Right ventricle myocardium inferior (tissue), 1 donor: ENCODE results near the gene RNF213. TPM values are rescaled to one million over a fixed set of nuclear protein-coding genes. Genes with fewer than 3 reads are reported as not detected.

Experiments
- ATAC-seq: fragments of 200-7000 bp; cut with Tn5 transposase; one replicate; pipeline ENCODE4 v1.9.1; 2020; ENCODE audit warnings: mild to moderate bottlenecking, moderate library complexity
- DNase-seq: peaks from one replicate; pipeline ENCODE4 v3.0.0; 2021; ENCODE audit errors: missing footprints
- intact Hi-C: fragments of 100-400 bp; cut with DNase I; formaldehyde crosslinking; loops from one replicate; pipeline ENCODE4 v1.11.0; 2022
- long read RNA-seq: library from polyadenylated mRNA; unstranded; transcript quantifications from one replicate; pipeline ENCODE4 v2.0.0, GENCODE V29; 2021
- total RNA-seq: library from RNA; stranded (reverse); fragmentation: NEBNext Ultra II Directional; extraction: Animal tissue kit (Norgen Biotek cat#: 25700); gene quantifications from one replicate; pipeline ENCODE4 v1.2.1, GENCODE V29; 2021
- donor health status: DM: no; HTN: yes; CAD: no; lungs with severe emphysema.

RNF213 gene
- total RNA-seq = 28.6 TPM
- long read RNA-seq, partial matches to known transcripts = 1 of 1 reads
- long read RNA-seq, other reads (novel, unspliced or antisense) = 0 of 1 reads

DNA sequence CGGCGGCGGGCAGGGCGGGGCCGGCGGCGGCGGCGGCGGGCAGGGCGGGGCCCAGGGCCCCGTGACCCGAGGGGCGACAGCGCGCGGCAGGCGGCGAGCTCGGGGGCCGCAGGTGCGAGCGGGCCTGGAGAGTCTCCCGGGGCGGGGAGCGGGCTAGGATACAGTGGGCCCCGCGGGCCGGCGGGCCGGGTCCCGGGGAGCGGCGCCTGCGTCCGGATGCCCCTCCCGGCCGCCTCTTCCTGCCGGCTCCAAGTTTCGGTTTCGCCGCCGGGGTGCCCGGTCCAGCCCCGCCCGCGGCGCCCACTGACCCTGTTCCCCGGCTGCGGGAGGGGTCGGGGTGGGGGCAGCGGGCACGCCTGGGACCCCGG lies at the start of gene RNF213:
TSS of gene RNF213 (plus strand) at position 62 of the 368 bp plus-strand sequence. CDS start 2,830 bp downstream, outside the sequence.
- intact Hi-C loops = loop anchor here (5.0 kb wide), 1 partner anchor 158 kb away; the partner anchor contains the start of gene GAA
- DNase-seq (peak; percentile 88), ATAC-seq (peak; percentile 48)

GRCh38 chr17:80212109-80212508 lies 48.5 kb upstream of the RNF213 start:
- intact Hi-C loops = no loop called here
- DNase-seq = peak; percentile 43
- no peak for ATAC-seq

DNA sequence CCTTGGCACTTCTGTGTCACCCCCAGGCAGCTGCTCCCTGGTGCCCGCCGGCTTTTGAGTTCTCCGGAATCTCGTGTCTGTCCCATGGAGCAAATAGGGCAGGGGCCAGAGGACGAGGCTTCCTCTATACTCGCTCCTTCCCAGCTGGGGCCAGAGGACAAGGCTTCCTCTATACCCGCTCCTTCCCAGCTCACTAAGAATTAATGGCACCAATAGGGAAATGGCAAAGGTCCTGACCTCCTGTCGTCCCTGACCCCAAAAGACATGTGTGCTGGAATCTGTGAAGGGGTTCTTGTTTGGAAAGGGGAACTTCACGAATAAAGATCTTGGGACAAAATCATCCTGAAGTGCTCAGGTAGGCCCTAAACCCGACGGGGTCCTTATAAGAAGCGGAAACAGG lies 48.1 kb upstream of the RNF213 start:
- DNase-seq (no peak), ATAC-seq (no peak)
- intact Hi-C loops = no loop called here

DNA sequence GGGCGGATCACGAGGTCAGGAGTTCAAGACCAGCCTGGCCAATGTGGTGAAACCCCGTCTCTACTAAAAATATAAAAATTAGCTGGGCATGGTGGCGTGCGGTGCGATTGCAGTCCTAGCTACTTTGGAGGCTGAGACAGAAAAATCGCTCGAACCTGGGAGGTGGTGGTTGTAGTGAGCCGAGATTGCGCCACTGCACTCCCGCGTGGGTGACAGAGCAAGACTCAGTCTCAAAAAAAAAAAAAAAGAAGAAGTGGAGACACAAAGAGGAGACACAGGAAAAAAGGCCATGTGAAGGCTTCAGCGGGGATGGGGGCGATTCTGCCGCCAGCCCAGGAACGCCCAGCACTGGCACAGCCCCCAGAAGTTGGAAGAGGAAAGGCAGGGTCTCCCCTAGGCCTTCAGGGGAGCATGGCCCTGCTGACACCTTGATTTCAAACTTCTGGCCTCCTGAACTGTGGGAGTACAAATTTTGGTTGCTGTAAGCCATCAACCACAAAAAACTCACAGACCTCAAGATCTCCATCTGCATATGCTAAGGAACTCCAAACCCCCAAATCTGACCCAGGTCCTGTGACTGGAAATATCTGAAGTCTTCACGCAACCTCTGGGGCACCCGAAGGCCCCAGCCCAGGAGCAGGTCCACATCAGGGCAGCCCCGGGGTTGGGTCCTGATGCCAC lies 47.5 kb upstream of the RNF213 start:
- intact Hi-C loops = no loop called here
- DNase-seq = peak; percentile 81
- ATAC-seq = no peak

DNA sequence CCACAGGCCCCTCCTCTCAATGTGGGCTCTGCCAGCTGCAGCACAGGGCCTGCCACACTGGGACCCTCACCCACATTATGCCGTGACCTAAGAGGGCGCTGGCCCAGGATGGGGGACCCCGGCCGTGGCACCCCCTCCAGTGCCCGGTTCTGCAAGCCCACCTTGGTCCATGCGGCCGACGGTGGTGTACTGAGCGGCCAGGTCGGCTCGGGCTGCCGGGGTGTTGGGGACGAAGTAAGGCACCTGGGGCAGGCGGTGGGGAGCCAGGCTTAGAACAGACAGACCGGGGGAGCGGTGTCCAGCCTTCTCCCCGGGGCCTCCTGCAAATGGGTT lies 47.0 kb upstream of the RNF213 start:
- intact Hi-C loops = no loop called here
- peak; percentile 57 for DNase-seq
- ATAC-seq = no peak

DNA sequence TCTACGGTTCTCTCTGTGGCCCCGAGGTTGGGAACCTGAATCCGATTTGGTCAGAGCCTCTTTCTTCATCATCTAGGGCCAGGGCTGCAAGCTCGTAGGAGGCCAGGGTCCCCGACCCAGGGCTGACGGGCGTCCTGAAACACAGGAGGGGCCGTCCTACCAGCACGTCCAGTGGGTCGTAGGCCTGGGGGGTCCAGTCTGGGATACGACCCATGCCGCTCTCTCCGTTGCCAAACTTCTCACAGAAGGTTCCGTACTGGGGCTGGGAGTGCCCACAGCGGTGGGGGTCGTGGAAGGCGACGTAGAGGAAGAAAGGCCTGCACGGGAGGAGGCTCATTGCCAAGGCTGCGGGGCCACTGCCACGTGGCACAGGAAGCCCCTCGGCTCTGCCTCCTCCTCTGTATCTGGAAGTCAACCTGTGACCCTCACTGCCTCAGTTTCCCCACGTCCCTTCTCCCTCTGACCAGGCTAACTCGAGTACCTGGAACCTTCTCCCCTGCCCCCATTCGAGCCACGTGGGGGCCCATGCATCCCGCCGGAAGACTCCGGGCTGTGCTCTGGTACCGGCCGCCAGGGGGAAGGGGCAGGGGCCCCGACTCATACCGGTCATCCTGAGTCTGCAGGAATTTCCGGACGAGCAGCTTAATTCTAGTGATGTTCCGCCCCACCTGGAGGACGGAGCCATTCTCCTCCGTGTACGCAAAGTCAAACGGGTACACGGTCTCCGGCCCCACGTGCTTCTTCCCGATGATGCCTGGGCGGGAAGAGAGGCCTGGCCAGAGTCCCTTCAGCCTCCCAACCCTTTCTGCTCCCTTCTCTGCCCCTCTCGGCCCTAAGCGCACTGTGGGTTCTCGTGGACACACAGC lies 46.4 kb upstream of the RNF213 start:
- peak; percentile 64 for DNase-seq
- ATAC-seq = no peak
- intact Hi-C loops = no loop called here

DNA sequence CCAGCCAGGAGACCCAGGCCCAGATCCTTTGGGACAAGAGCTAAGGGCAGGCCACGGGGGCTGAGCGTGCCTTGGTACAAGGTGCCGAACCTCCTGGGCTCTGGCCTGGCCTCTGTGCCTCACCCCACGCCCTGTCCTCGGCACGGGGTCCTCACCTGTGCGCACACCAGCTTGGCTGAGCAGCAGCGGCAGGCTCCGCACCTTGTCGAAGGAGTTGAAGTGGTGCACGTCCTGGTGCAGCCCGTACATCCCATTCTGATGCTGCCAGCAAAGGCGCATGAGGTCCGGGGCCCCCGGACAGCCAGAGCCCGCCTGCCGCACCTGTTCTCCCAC lies 45.8 kb upstream of the RNF213 start:
- intact Hi-C loops = no loop called here
- ATAC-seq = no peak

GRCh38 chr17:80216473-80217456 lies 43.9 kb upstream of the RNF213 start:
- peak; percentile 61 for DNase-seq
- no peak for ATAC-seq
- intact Hi-C loops = no loop called here

More for the DNA sequence above, 45.8 kb upstream of the RNF213 start:
- peak; percentile 64 for DNase-seq

GRCh38 chr17:80217703-80218362 lies 42.8 kb upstream of the RNF213 start:
- no peak for ATAC-seq
- peak; percentile 55 for DNase-seq
- intact Hi-C loops = no loop called here

DNA sequence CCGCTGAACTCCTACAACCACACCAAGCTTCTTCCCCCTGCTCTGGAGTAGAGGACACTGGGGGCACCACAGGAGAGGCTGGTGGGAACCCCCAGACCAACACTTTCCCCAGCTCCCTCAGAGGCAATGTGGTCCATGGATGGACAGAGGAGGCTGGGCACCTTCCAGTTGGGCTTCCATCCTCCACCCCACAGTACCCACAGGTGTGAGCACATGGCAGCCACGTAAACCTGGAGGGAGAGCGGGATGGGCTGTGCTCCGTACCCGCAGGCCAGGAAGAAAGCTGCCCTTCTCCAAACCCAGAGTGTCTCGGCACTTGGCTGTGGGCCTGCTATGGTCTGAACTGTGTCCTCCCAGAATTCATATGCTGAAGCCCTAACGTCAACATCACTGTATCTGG lies 42.3 kb upstream of the RNF213 start:
- DNase-seq (peak; percentile 11), ATAC-seq (no peak)
- intact Hi-C loops = no loop called here

DNA sequence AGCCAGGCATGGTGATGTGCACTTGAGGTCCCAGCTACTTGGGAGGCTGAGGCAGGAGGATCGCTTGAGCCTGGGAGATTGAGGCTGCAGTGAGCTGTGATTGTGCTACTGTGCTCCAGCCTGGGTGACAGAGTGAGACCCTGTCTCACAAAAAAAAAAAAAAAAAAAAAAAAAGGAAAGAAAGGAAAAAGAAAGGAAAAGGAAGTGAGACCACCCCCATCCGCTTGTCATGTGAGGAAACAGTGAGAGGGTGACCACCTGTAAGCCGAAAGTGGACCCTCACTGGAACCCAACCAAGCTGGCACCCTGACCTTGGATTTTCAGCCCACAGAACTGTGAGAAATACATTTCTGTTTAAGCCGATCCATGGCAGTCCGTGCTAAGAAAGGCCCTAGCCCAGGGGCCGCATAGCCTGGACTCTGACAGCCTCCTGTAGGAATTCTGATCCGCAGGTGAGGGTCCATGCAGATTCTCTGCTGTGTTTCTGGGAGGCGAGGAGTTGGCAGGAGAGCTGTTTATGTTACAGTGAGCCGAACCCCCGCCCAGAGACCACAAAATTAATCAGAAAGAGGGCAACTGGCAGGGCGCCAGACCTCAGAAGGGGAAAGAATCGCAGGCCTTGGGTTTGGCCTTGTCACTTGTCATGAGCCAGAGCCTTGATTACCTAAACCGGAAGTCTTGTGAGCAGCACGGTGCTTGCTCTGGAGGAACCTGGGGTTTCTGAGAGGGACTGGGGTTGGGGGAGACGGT lies 41.5 kb upstream of the RNF213 start:
- DNase-seq (peak; percentile 84), ATAC-seq (peak; percentile 24)
- intact Hi-C loops = no loop called here

GRCh38 chr17:80219763-80220053 lies 40.9 kb upstream of the RNF213 start:
- DNase-seq (peak; percentile 66), ATAC-seq (no peak)
- intact Hi-C loops = loop anchor here (2.0 kb wide), 1 partner anchor 73 kb away; the partner anchor contains the start of gene EIF4A3

DNA sequence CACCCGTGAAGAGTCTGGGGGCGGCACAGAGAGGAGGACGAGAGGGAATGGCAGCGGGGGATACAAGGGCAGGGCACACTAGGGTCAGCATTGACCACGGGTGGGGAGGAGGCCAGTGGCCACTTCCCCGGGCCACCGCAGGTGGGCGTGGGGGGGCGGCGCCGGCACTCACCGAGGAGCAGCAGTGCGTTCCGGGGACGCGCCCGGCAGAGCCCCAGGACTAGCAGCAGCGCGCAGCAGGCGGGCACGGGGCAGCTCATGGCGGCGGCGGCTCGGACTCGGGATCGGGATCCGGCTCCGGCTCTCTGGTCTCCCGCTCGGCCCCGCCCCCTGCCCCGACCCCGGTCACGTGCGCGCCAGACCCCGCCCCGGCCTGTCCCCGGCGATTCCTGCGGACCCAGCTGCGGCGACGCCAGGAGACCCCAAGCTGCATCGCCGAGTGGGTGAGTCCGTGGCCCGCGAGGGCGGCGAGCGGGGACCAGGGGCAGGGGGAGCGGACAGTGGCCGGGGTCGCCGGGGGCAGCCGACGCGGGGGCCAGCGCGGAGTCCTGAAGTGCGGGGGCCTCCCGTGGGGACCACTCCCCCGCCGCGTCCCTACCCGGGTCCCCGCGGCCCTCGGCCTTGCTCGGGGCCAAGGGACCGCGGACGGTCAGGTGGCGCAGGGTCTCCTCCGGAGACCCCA lies 40.5 kb upstream of the RNF213 start, which contains the start of the genes SGSH and SLC26A11:
TSS of gene SGSH (minus strand) at position 280 of the 682 bp plus-strand sequence. CDS start at position 260, 20 bp downstream.
TSS of gene SLC26A11 (plus strand) at position 374 of the 682 bp plus-strand sequence. CDS start 1,134 bp downstream, outside the sequence.
- intact Hi-C loops = loop anchor here (2.0 kb wide), 1 partner anchor 73 kb away; the partner anchor contains the start of gene EIF4A3
- peak; percentile 92 for DNase-seq
- ATAC-seq = peak; percentile 91

DNA sequence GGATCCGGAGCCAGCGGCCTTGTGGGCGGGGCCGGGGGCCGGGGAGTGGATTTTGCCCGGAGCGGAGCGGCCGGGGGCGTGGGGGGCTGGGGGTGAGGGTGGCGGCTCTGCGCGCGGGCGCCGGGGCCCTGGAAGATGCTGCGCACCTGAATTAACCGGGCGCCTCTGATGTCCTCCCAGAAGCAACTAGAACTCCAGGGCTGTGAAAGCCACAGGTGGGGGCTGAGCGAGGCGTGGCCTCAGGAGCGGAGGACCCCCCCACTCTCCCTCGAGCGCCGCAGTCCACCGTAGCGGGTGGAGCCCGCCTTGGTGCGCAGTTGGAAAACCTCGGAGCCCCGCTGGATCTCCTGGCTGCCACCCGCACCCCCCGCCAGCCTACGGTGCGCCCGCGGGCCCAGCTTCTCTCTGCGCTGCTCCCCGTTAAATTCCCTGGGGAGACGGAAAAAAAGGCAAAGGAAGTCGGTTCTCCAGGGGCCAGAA lies 39.9 kb upstream of the RNF213 start:
- intact Hi-C loops = loop anchor here (2.0 kb wide), 1 partner anchor 74 kb away; the partner anchor contains the start of gene EIF4A3
- DNase-seq = peak; percentile 55
- ATAC-seq = peak; percentile 38

DNA sequence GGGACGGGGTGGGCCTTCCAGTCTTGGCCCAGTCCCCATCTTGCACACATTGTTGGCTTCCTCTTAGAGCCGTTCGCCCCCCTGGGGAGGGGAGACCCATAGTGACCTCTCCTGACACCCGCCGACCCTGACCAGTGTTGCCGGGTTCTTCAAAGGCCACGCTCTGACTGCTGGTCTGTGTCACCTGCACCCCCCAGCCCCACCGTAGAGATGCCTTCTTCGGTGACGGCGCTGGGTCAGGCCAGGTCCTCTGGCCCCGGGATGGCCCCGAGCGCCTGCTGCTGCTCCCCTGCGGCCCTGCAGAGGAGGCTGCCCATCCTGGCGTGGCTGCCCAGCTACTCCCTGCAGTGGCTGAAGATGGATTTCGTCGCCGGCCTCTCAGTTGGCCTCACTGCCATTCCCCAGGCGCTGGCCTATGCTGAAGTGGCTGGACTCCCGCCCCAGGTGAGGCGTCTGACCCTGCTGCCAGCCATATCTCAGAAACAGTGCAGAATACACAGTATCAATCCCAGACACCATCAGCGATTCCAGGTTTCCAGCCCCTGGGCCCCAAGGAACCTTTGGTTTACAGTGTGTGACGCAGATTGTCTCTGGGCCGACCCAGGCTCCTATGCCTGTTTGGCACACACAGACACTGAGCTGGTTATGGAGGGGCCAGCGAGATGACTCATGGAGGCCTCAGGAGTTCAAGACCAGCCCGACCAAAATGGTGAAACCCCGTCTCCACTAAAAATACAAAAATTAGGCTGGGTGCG lies 39.1 kb upstream of the RNF213 start:
- intact Hi-C loops = loop anchor here (2.0 kb wide), 1 partner anchor 75 kb away; the partner anchor contains the start of gene EIF4A3
- ATAC-seq = no peak
- peak; percentile 61 for DNase-seq
